Hepatocyte (in vitro differentiated cells): ENCODE measurements around the gene KCNK3. TPM values are rescaled to one million over a fixed set of nuclear protein-coding genes. Genes with fewer than 3 reads are reported as not detected.
A peak's percentile ranks its signal among the peaks of the same experiment; 100 is the strongest.

Experiments
- DNase-seq: peaks from one replicate; pipeline ENCODE4 v3.0.0-alpha.2; 2016; ENCODE audit warnings: low spot score
- H2AFZ ChIP-seq: fragments of 200-600 bp; sonication (generic); 2 replicates; pipeline ENCODE4 v1.6.0; 2016; ENCODE audit warnings: antibody characterized with exemption, mild to moderate bottlenecking
- H3K27ac ChIP-seq: fragments of 200-600 bp; sonication (generic); 2 replicates; pipeline ENCODE4 v1.5.1; 2016; ENCODE audit warnings: mild to moderate bottlenecking
- H3K27me3 ChIP-seq: fragments of 200-600 bp; sonication (generic); 2 replicates; pipeline ENCODE4 v1.6.1; 2016
- H3K36me3 ChIP-seq: fragments of 200-600 bp; sonication (generic); replicated peaks from 2 replicates; pipeline ENCODE4 v1.5.1; 2016; ENCODE audit warnings: low read depth; ENCODE audit not compliant: insufficient read depth
- H3K4me1 ChIP-seq: fragments of 200-600 bp; sonication (generic); 2 replicates; pipeline ENCODE4 v1.5.1; 2016; ENCODE audit warnings: mild to moderate bottlenecking, moderate library complexity; ENCODE audit not compliant: insufficient read depth
- H3K4me2 ChIP-seq: fragments of 200-600 bp; sonication (generic); 2 replicates; pipeline ENCODE4 v1.6.0; 2016
- H3K4me3 ChIP-seq: fragments of 200-600 bp; sonication (generic); 2 replicates; pipeline ENCODE4 v1.5.1; 2016; ENCODE audit warnings: mild to moderate bottlenecking
- H3K79me2 ChIP-seq: fragments of 200-600 bp; sonication (generic); 2 replicates; pipeline ENCODE4 v1.6.0; 2017; ENCODE audit warnings: mild to moderate bottlenecking
- H3K9me2 ChIP-seq: fragments of 200-600 bp; sonication (generic); replicated peaks from 2 replicates; pipeline ENCODE4 v1.6.0; 2017; ENCODE audit warnings: mild to moderate bottlenecking; ENCODE audit not compliant: insufficient read depth
- H3K9me3 ChIP-seq: fragments of 200-600 bp; sonication (generic); 2 replicates; pipeline ENCODE4 v1.5.1; 2016; ENCODE audit warnings: low read depth, mild to moderate bottlenecking
- H4K20me1 ChIP-seq: fragments of 200-600 bp; sonication (generic); 2 replicates; pipeline ENCODE4 v1.6.0; 2016; ENCODE audit warnings: mild to moderate bottlenecking; ENCODE audit not compliant: insufficient read depth, poor library complexity, severe bottlenecking
- EZH2 ChIP-seq: fragments of 200-600 bp; sonication (generic); IDR thresholded peaks from 2 replicates; pipeline ENCODE4 v1.6.1; 2016; ENCODE audit warnings: antibody characterized with exemption, mild to moderate bottlenecking, borderline replicate concordance
- EZH2phosphoT487 ChIP-seq: fragments of 200-600 bp; sonication (generic); IDR thresholded peaks from one replicate; pipeline ENCODE4 v1.6.1; 2018; ENCODE audit warnings: antibody characterized with exemption, mild to moderate bottlenecking, low read depth, moderate library complexity; ENCODE audit not compliant: unreplicated experiment, severe bottlenecking
- WGBS: methylation state at CpG from one replicate; pipeline ENCODE4 v1.1.6; 2016; ENCODE audit warnings: low lambda C conversion rate; ENCODE audit errors: missing lambda C conversion rate; 5-methylcytosine and 5-hydroxymethylcytosine counted together
- polyA plus RNA-seq: library from polyadenylated mRNA; unstranded; fragments of >200 nt; fragmentation: Nextera tagmentation; extraction: Ambion mirVana; gene quantifications from 2 replicates; pipeline ENCODE4 v1.2.1, GENCODE V29; 2016
- total RNA-seq: library from RNA; depleted of rRNA; stranded (reverse); fragments of >200 nt; gene quantifications from 2 replicates; pipeline ENCODE4 v1.2.3, GENCODE V29; 2014
- TF ChIP-seq, protein P1 (sequence below): fragments of 200-600 bp; sonication (generic); IDR thresholded peaks from 2 replicates; pipeline ENCODE4 v1.5.1; 2016; ENCODE audit warnings: antibody characterized with exemption, mild to moderate bottlenecking; ENCODE audit not compliant: poor library complexity

The KCNK3 gene
- total and polyA plus RNA-seq, 2 experiments from 2014 or later: 8.2 to 9.4 TPM

DNA sequence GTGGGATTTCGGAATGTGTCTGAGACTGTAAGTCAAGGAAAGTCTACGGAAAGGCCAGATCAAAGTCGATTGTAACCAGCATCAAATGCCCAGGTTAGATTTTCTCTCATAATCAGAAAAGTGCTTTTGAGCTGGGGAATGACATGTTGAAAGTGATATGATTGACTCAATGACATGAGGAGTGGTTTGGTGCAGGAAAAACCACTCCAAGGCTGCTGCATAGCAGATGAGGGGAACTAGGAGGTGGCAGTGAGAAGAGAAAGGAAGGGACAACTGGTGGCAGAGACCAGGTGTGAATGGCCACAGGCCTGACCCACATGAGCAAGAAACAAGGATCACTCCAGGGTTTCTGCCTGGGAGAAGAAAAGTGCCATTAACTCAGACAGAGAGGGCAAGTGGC lies 72.4 kb downstream of the KCNK3 start:
- TF ChIP-seq EZH2: no peak
- TF ChIP-seq, protein P1, sequence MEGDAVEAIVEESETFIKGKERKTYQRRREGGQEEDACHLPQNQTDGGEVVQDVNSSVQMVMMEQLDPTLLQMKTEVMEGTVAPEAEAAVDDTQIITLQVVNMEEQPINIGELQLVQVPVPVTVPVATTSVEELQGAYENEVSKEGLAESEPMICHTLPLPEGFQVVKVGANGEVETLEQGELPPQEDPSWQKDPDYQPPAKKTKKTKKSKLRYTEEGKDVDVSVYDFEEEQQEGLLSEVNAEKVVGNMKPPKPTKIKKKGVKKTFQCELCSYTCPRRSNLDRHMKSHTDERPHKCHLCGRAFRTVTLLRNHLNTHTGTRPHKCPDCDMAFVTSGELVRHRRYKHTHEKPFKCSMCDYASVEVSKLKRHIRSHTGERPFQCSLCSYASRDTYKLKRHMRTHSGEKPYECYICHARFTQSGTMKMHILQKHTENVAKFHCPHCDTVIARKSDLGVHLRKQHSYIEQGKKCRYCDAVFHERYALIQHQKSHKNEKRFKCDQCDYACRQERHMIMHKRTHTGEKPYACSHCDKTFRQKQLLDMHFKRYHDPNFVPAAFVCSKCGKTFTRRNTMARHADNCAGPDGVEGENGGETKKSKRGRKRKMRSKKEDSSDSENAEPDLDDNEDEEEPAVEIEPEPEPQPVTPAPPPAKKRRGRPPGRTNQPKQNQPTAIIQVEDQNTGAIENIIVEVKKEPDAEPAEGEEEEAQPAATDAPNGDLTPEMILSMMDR: no peak
- no peak for TF ChIP-seq EZH2phosphoT487
- H3K36me3 ChIP-seq: no peaks in the 10 kb centered on the region
- H3K9me3 ChIP-seq: no peaks in the 10 kb centered on the region
- H3K79me2 ChIP-seq: peaks cover 61% of the 10 kb centered on the region
- peaks cover 5% of the 10 kb centered on the region for H4K20me1 ChIP-seq
- H3K27ac ChIP-seq: peak overlapping the region; percentile 92
- DNase-seq: no peak
- H3K27me3 ChIP-seq: no peaks in the 10 kb centered on the region
- WGBS: 38% methylated on average over 3 of the region's 3 CpGs
- no peaks in the 10 kb centered on the region for H3K9me2 ChIP-seq
- peak overlapping the region; percentile 92 for H2AFZ ChIP-seq
- H3K4me3 ChIP-seq: peak overlapping the region; percentile 91
- H3K4me2 ChIP-seq: peak overlapping the region; percentile 81
- peaks cover 29% of the 10 kb centered on the region for H3K4me1 ChIP-seq

DNA sequence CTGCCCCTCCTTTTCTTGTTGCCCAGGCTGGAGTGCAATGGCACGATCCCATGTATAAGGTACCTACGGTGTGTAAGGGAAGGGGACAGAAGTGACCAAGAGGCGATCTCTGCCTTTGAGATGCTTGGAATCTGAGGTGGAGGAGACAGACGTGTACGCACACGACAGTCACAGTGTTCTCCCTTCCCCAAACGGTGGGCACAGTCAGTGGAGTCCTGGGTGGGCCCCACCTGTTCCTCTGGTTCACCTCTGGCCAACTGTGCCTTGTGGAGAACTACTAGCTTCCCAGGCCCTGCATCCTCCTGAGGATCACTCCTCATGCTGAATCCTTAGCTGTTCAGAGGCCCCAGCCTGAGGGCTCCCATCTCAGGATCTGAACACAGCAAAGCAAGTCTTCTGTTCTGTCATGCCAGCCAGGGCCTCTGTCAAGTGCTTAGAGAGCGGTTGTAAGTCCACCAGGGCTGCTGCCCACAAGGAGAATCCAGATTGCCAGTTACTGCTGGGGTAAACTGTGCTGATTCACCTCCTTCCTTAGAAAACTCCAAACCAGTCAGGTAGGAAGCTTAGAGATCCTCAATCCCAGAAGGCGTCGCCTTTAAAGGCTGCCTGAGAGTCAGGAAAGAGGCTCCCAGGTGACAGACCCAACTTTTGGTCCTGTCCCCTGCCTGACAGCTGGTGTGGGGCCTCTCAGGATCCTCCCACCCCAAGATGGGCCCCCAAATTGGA lies 73.1 kb downstream of the KCNK3 start:
- Histone ChIP-seq H3K27ac (no peak overlapping the region), H3K4me1 (peaks cover 29% of the 10 kb centered on the region), H3K4me3 (no peak overlapping the region), H3K79me2 (peaks cover 68% of the 10 kb centered on the region), H3K9me3 (no peaks in the 10 kb centered on the region), H3K36me3 (no peaks in the 10 kb centered on the region), H3K9me2 (no peaks in the 10 kb centered on the region), H4K20me1 (peaks cover 11% of the 10 kb centered on the region), H3K27me3 (no peaks in the 10 kb centered on the region), H3K4me2 (peak overlapping the region; percentile 81), H2AFZ (no peak overlapping the region)
- WGBS: 88% methylated on average over 10 of the region's 10 CpGs
- DNase-seq: no peak
- TF ChIP-seq EZH2 (no peak), EZH2phosphoT487 (no peak)
- TF ChIP-seq, protein P1: no peak

DNA sequence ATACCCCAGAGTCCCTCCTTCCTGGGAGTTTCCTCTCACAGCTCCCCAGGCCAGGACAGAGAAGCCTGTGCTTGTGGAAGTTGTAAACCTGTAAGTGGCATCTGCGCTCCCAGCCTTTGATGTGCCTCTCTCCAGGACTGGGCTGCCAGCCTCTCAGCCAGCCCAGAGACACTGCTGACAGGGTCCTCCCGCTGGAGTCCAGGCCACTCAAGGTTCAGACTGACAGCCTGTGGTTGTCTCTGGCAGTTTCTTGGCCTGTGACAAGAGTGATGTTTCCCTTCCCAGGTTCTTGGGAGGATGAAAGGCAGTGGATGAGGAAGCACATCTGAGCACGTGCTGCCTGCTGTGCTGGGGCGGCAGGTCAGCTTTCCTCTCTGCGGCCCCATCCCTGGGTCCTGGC lies 74.6 kb downstream of the KCNK3 start:
- H4K20me1 ChIP-seq: peaks cover 22% of the 10 kb centered on the region
- peaks cover 35% of the 10 kb centered on the region for H3K4me1 ChIP-seq
- peaks cover 83% of the 10 kb centered on the region for H3K79me2 ChIP-seq

More for the DNA sequence above, 74.6 kb downstream of the KCNK3 start:
- no peaks in the 10 kb centered on the region for H3K27me3 ChIP-seq
- H2AFZ ChIP-seq: no peak overlapping the region
- H3K36me3 ChIP-seq: no peaks in the 10 kb centered on the region
- H3K4me3 ChIP-seq: no peak overlapping the region
- peak; percentile 31 for DNase-seq
- H3K27ac ChIP-seq: peak overlapping the region; percentile 46
- no peaks in the 10 kb centered on the region for H3K9me3 ChIP-seq
- TF ChIP-seq EZH2: no peak
- TF ChIP-seq EZH2phosphoT487: no peak
- TF ChIP-seq, protein P1: no peak
- WGBS: 67% methylated on average over 5 of the region's 5 CpGs
- H3K4me2 ChIP-seq: peak overlapping the region; percentile 48
- H3K9me2 ChIP-seq: no peaks in the 10 kb centered on the region
